Measurements from ENCODE around the gene SERTAD1. TPM values are rescaled to one million over a fixed set of nuclear protein-coding genes. Genes with fewer than 3 reads are reported as not detected.
"Not testable (repeated sequence)": the region's sequence is repeated elsewhere in the genome, so short reads cannot be mapped to it uniquely, and the experiment has no call there.

The SERTAD1 gene
- total and polyA plus RNA-seq, 2 of the 8 experiments (the other 6 are each of a cell fraction or from before 2014, with no cell fraction given): 5.4 to 6.6 TPM

DNA sequence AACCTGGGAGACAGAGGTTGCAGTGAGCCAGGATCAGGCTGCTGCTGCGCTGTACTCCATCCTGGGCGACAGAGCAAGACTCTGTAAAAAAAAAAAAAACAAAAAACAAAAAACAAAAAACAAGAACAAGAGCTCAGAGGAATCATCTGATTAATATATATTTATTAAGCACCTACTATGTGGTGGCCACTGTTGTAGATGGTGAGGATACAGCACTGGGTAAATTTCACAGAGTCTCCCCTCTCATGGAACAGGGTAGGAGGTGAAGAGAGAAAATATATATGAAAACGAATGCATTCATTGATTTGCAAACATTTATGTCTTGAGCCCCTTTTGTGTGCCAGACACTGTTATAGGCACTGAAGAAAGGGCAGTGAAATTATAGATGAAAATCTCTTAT lies 5.9 kb upstream of the SERTAD1 start (continued):
- TF ChIP-seq RXRA (IDR thresholded peaks at IDR 0.05; ENCODE audit: insufficient read depth, low read depth, low read length): no peak
- TF ChIP-seq RBBP5 (IDR thresholded peaks at IDR 0.05; ENCODE audit: borderline replicate concordance, low read depth, low read length): no peak
- no peak for TF ChIP-seq POLR2A (IDR thresholded peaks at IDR 0.05; ENCODE audit: control extremely low read depth in 1 of 2, low read depth in 2 of 2, low read length in 2 of 2)
- no peak for TF ChIP-seq BACH1 (IDR thresholded peaks at IDR 0.05; ENCODE audit: low read length)
- TF ChIP-seq EZH2 (IDR thresholded peaks at IDR 0.05; ENCODE audit: low read depth, low read length, severe bottlenecking): no peak
- no peak for TF ChIP-seq SIRT6 (IDR thresholded peaks at IDR 0.05; ENCODE audit: low read length)
- no peak for TF ChIP-seq KDM4A (IDR thresholded peaks at IDR 0.05; ENCODE audit: low read depth, low read length, severe bottlenecking)

DNA sequence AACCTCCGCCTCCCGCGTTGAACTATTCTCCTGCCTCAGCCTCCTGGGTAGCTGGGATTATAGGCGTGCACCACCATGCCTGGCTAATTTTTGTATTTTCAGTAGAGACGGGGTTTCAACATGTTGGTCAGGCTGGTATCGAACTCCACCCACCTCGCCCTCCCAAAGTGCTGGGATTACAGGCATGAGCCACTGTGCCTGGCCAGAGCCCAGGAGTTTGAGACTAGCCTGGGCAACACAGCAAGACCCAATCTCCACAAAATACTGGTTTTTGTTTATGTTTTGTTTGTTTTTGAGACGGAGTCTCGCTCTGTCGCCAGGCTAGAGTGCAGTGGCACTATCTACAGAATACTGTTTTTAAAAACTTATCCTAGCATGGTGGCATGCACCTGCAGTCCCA lies 4.5 kb upstream of the SERTAD1 start:
- H3K56ac ChIP-seq (replicated peaks; ENCODE audit: insufficient read length, low read depth, low read length); H2AK5ac ChIP-seq (ENCODE audit: low read depth, low read length); H3K23me2 ChIP-seq (ENCODE audit: low read depth, low read length); H3K23ac ChIP-seq (ENCODE audit: insufficient read length); H4K91ac ChIP-seq (replicated peaks; ENCODE audit: insufficient read length, low read length); H2BK5ac ChIP-seq (ENCODE audit: low read depth, low read length); H2BK12ac ChIP-seq (ENCODE audit: low read depth, low read length); H3K27me3 ChIP-seq (replicated peaks in 1 of 4; ENCODE audit: control insufficient read depth in 3 of 4, extremely low read depth in 1 of 4, insufficient read depth in 3 of 4, low read length in 3 of 4); H3K9me3 ChIP-seq (ENCODE audit: insufficient read depth in 2 of 2, low read depth in 1 of 2, low read length in 1 of 2); H3K9ac ChIP-seq (replicated peaks in 1 of 4; ENCODE audit: extremely low read depth in 1 of 4, low read depth in 3 of 4, low read length in 3 of 4); H3K36me3 ChIP-seq (ENCODE audit: control insufficient read depth in 2 of 4, insufficient read depth in 4 of 4, low read length in 3 of 4); H3K4me3 ChIP-seq (ENCODE audit: extremely low read depth in 1 of 4, insufficient read depth in 2 of 4, low read depth in 3 of 4, low read length in 4 of 4); H2BK20ac ChIP-seq (ENCODE audit: low read length); H4K5ac ChIP-seq (ENCODE audit: insufficient read length, low read depth, low read length); H3K79me1 ChIP-seq (ENCODE audit: low read depth, low read length); H4K8ac ChIP-seq (ENCODE audit: extremely low read depth, insufficient read depth, low read length); FAIRE-seq; H3K4me1 ChIP-seq (replicated peaks in 1 of 4; ENCODE audit: control insufficient read depth in 3 of 4, insufficient read depth in 4 of 4, low read length in 3 of 4); H2BK120ac ChIP-seq (replicated peaks; ENCODE audit: low read depth, low read length); DNase-seq (ENCODE audit: low read depth in 1 of 2, low spot score in 2 of 2); H3K4me2 ChIP-seq (ENCODE audit: insufficient read depth in 1 of 2, low read depth in 2 of 2, low read length in 2 of 2); H4K20me1 ChIP-seq (replicated peaks in 1 of 2; ENCODE audit: control insufficient read depth in 1 of 2, insufficient read depth in 2 of 2, low read length in 2 of 2); H3K79me2 ChIP-seq (ENCODE audit: control insufficient read depth in 1 of 2, insufficient read depth in 2 of 2, low read length in 2 of 2); H3K18ac ChIP-seq (ENCODE audit: extremely low read depth, low read length); H3K4ac ChIP-seq (replicated peaks; ENCODE audit: insufficient read length, low read depth, low read length); H2AFZ ChIP-seq (ENCODE audit: low read length); H3K14ac ChIP-seq (ENCODE audit: insufficient read length); H3K27ac ChIP-seq (ENCODE audit: low read depth, low read length); H2BK15ac ChIP-seq (ENCODE audit: low read length): not testable (repeated sequence)
- 94% methylated on average over 9 of the region's 10 CpGs; no CpG with 5 or more reads in 1 of the 2 experiments for WGBS, 2 experiments (ENCODE audit: extremely low coverage in 1 of 2, insufficient coverage in 1 of 2, insufficient read length in 1 of 2, insufficient replicate concordance in 2 of 2, low coverage in 1 of 2, low lambda C conversion rate in 2 of 2, missing lambda C conversion rate in 1 of 2)
- ChIA-PET CTCF (ENCODE audit: partially characterized antibody) (interaction anchor here (3.9 kb wide), 1 partner anchor 10 kb away, joined by 21 read pairs; no protein-coding TSS in a partner anchor), POLR2A (ENCODE audit: partially characterized antibody) (interaction anchor here (0.6 to 1.5 kb wide), 3 partner anchors 10 to 27 kb away, joined by 3 to 5 read pairs (median 4); no protein-coding TSS in a partner anchor)
